Dedifferentiated amniotic fluid mesenchymal stem cell (primary cell): ENCODE measurements around the gene ASPG.

Source experiments
- DNase-seq: peaks from one replicate; pipeline ENCODE4 v3.0.0-alpha.2; 2016; ENCODE audit errors: extremely low spot score

Gene ASPG

GRCh38 chr14:104085032-104085888 lies at the start of gene ASPG:
ASPG (plus strand) TSS chr14:104085700; CDS start chr14:104085771, 71 bp downstream.
- no peak for DNase-seq

- DNase-seq, result no peak
Measured at GRCh38 chr14:104036212-104036611, 49.3 kb upstream of the ASPG start.

GRCh38 chr14:104037074-104037473 lies 48.4 kb upstream of the ASPG start:
- no peak for DNase-seq

GRCh38 chr14:104037903-104038302 lies 47.6 kb upstream of the ASPG start:
- DNase-seq, result no peak

- DNase-seq, result no peak
Measured at GRCh38 chr14:104039214-104039613, 46.3 kb upstream of the ASPG start.

- no peak for DNase-seq
Measured at GRCh38 chr14:104040539-104040938, 45.0 kb upstream of the ASPG start.

- no peak for DNase-seq
Measured at GRCh38 chr14:104041430-104042104, 43.9 kb upstream of the ASPG start.

- DNase-seq, result no peak
Measured at GRCh38 chr14:104044016-104044415, 41.5 kb upstream of the ASPG start.

- no peak for DNase-seq
Measured at GRCh38 chr14:104047761-104048160, 37.7 kb upstream of the ASPG start.

GRCh38 chr14:104048758-104049507 lies 36.6 kb upstream of the ASPG start:
- peak; percentile 24 for DNase-seq

GRCh38 chr14:104049576-104050240 lies 35.8 kb upstream of the ASPG start:
- DNase-seq, result no peak

- DNase-seq, result no peak
Measured at GRCh38 chr14:104051092-104051813, 34.2 kb upstream of the ASPG start.

- no peak for DNase-seq
Measured at GRCh38 chr14:104054222-104054905, 31.1 kb upstream of the ASPG start.

GRCh38 chr14:104062281-104062680 lies 23.2 kb upstream of the ASPG start:
- no peak for DNase-seq

GRCh38 chr14:104064003-104064402 lies 21.5 kb upstream of the ASPG start:
- DNase-seq, result no peak

- DNase-seq, result no peak
Measured at GRCh38 chr14:104066279-104066678, 19.2 kb upstream of the ASPG start.

GRCh38 chr14:104066719-104067295 lies 18.7 kb upstream of the ASPG start:
- DNase-seq, result no peak

GRCh38 chr14:104069541-104069940 lies 16.0 kb upstream of the ASPG start:
- no peak for DNase-seq

- no peak for DNase-seq
Measured at GRCh38 chr14:104072586-104072985, 12.9 kb upstream of the ASPG start.

- no peak for DNase-seq
Measured at GRCh38 chr14:104073764-104074163, 11.7 kb upstream of the ASPG start.
